ENCODE data around the gene SYNDIG1.

GRCh38 chr20:24698706-24699206, 229.3 kb downstream of the SYNDIG1 start:
- TF ChIP-seq SMC3 (IDR thresholded peaks at IDR 0.05; ENCODE audit: low read depth, low read length) (no peak), TAF1 (IDR thresholded peaks at IDR 0.05; ENCODE audit: borderline replicate concordance, low read depth, low read length) (no peak)
- TF ChIP-seq, protein P1, sequence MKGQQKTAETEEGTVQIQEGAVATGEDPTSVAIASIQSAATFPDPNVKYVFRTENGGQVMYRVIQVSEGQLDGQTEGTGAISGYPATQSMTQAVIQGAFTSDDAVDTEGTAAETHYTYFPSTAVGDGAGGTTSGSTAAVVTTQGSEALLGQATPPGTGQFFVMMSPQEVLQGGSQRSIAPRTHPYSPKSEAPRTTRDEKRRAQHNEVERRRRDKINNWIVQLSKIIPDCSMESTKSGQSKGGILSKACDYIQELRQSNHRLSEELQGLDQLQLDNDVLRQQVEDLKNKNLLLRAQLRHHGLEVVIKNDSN (IDR thresholded peaks at IDR 0.05; ENCODE audit: borderline replicate concordance, low read depth): no peak
- TF ChIP-seq, protein P2, sequence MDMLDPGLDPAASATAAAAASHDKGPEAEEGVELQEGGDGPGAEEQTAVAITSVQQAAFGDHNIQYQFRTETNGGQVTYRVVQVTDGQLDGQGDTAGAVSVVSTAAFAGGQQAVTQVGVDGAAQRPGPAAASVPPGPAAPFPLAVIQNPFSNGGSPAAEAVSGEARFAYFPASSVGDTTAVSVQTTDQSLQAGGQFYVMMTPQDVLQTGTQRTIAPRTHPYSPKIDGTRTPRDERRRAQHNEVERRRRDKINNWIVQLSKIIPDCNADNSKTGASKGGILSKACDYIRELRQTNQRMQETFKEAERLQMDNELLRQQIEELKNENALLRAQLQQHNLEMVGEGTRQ (IDR thresholded peaks at IDR 0.05; ENCODE audit: borderline replicate concordance, low read depth, low read length): no peak
- TF ChIP-seq, protein P3, sequence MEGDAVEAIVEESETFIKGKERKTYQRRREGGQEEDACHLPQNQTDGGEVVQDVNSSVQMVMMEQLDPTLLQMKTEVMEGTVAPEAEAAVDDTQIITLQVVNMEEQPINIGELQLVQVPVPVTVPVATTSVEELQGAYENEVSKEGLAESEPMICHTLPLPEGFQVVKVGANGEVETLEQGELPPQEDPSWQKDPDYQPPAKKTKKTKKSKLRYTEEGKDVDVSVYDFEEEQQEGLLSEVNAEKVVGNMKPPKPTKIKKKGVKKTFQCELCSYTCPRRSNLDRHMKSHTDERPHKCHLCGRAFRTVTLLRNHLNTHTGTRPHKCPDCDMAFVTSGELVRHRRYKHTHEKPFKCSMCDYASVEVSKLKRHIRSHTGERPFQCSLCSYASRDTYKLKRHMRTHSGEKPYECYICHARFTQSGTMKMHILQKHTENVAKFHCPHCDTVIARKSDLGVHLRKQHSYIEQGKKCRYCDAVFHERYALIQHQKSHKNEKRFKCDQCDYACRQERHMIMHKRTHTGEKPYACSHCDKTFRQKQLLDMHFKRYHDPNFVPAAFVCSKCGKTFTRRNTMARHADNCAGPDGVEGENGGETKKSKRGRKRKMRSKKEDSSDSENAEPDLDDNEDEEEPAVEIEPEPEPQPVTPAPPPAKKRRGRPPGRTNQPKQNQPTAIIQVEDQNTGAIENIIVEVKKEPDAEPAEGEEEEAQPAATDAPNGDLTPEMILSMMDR (IDR thresholded peaks at IDR 0.05): no peak

All from SK-N-SH (cell line).